Measurements from ENCODE around the gene MMP13.
A peak's percentile ranks its signal among the peaks of the same experiment; 100 is the strongest.

The MMP13 gene

GRCh38 chr11:102929166-102929565, 26.4 kb downstream of the MMP13 start:
- Mint-ChIP-seq H3K4me3 (no peak overlapping the region), H3K36me3 (ENCODE audit: low read depth) (no peaks in the 10 kb centered on the region), H3K4me1 (ENCODE audit: low read depth) (peaks cover 32% of the 10 kb centered on the region), H3K27ac (no peak overlapping the region), H3K9me3 (no peaks in the 10 kb centered on the region), H3K27me3 (peaks cover 16% of the 10 kb centered on the region)
- intact Hi-C loops (cut with micrococcal nuclease): loop anchor here (10.0 kb wide), 1 partner anchor 474 kb away; the partner anchor contains the start of gene TMEM123

DNA sequence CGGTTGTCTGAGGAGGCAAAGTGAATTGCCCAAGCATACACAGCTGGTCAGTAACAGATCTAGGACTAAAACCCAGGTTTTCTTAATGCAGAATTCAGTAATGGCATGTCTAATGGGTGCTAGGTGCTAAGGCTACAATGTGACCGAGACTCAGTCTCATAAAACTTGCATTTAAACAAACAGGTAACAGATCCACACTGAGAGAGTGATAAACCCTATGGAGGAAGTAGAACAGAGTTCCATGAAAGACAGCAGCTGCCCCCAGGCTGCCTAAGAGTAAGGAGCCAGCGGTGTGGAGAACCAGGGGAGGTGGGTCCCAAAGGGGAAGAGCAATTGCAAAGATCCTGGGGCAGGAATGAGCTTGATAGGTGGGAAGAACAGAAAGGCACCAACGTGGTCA, 27.3 kb downstream of the MMP13 start:
- H3K9me3 Mint-ChIP-seq: no peaks in the 10 kb centered on the region
- no peak overlapping the region for H3K4me3 Mint-ChIP-seq
- intact Hi-C loops (cut with micrococcal nuclease): loop anchor here (10.0 kb wide), 1 partner anchor 473 kb away; the partner anchor contains the start of gene TMEM123

DNA sequence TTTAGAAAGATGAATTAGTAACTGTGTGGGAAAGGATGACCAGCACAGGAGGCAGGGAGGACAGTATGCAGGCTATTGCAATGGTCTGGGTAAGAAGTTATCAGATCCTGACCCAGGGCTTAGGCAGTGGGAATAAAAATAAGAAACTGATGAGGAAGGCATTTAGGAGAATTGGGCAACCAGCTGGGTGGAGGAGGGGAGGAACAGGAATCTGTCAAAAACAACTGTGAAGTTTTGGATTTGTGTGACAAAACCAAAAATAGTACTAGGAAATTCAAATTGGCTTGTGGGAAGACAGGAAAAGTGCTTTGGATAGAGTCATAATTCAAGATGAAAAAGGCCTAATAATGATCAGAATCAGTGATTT, 27.9 kb downstream of the MMP13 start:
- Mint-ChIP-seq H3K4me1 (ENCODE audit: low read depth) (peaks cover 46% of the 10 kb centered on the region), H3K27me3 (peaks cover 19% of the 10 kb centered on the region), H3K27ac (no peak overlapping the region), H3K9me3 (no peaks in the 10 kb centered on the region), H3K36me3 (ENCODE audit: low read depth) (no peaks in the 10 kb centered on the region), H3K4me3 (no peak overlapping the region)
- intact Hi-C loops (cut with micrococcal nuclease): loop anchor here (2.0 to 10.0 kb wide), 2 partner anchors 13 to 473 kb away; partner anchors contain the start of gene TMEM123

More for the DNA sequence above, 27.3 kb downstream of the MMP13 start:
- Mint-ChIP-seq H3K4me1 (ENCODE audit: low read depth) (peaks cover 42% of the 10 kb centered on the region), H3K27me3 (peaks cover 16% of the 10 kb centered on the region), H3K36me3 (ENCODE audit: low read depth) (no peaks in the 10 kb centered on the region), H3K27ac (no peak overlapping the region)

DNA sequence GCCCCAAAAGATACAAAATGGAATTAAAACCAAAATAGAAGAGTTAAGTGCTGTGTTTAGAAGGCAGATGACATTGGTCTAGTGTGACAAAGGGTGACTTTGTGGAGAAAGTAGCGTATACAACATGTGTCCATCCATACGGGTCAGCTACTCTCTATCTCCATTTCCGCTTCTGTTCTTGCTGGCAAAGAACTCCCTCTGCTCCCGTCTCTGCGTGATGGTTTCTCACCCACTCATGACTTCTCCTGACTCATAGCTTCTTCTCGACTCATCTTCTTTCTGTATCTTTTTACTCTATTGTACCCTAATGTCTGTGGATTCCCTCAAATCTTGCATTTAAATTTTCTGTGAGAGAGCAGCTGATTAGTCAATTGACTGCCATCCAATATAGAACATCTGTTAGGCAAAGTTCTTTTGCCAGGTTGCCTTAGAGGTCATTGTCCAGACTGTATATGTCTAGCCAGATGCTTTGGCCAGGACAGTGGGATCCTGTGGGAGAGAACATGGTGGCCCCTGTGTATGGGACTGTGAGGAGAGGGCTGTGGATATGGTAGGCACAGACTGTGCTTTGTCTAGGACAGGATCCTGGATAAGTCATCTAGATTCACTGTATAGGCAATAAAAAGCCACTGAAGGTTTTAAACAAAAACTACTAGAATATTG, 28.4 kb downstream of the MMP13 start:
- H3K9me3 Mint-ChIP-seq: no peaks in the 10 kb centered on the region
- peaks cover 22% of the 10 kb centered on the region for H3K27me3 Mint-ChIP-seq
- intact Hi-C loops (cut with micrococcal nuclease): loop anchor here (2.0 to 10.0 kb wide), 2 partner anchors 14 to 472 kb away; partner anchors contain the start of gene TMEM123
- H3K4me1 Mint-ChIP-seq (ENCODE audit: low read depth): peaks cover 49% of the 10 kb centered on the region
- H3K4me3 Mint-ChIP-seq: no peak overlapping the region
- no peak overlapping the region for H3K27ac Mint-ChIP-seq
- no peaks in the 10 kb centered on the region for H3K36me3 Mint-ChIP-seq (ENCODE audit: low read depth)

GRCh38 chr11:102926517-102926916, 29.0 kb downstream of the MMP13 start:
- no peak overlapping the region for H3K4me3 Mint-ChIP-seq
- H3K36me3 Mint-ChIP-seq (ENCODE audit: low read depth): no peaks in the 10 kb centered on the region
- peaks cover 21% of the 10 kb centered on the region for H3K27me3 Mint-ChIP-seq
- no peaks in the 10 kb centered on the region for H3K9me3 Mint-ChIP-seq
- intact Hi-C loops (cut with micrococcal nuclease): loop anchor here (2.0 to 10.0 kb wide), 2 partner anchors 14 to 472 kb away; partner anchors contain the start of gene TMEM123
- H3K27ac Mint-ChIP-seq: no peak overlapping the region
- peaks cover 54% of the 10 kb centered on the region for H3K4me1 Mint-ChIP-seq (ENCODE audit: low read depth)

GRCh38 chr11:102925988-102926387, 29.5 kb downstream of the MMP13 start:
- peak overlapping the region; percentile 46 for H3K4me3 Mint-ChIP-seq
- no peak overlapping the region for H3K27ac Mint-ChIP-seq
- no peaks in the 10 kb centered on the region for H3K36me3 Mint-ChIP-seq (ENCODE audit: low read depth)
- peaks cover 16% of the 10 kb centered on the region for H3K27me3 Mint-ChIP-seq
- no peaks in the 10 kb centered on the region for H3K9me3 Mint-ChIP-seq
- intact Hi-C loops (cut with micrococcal nuclease): loop anchor here (2.0 to 10.0 kb wide), 2 partner anchors 15 to 471 kb away; partner anchors contain the start of gene TMEM123
- H3K4me1 Mint-ChIP-seq (ENCODE audit: low read depth): peaks cover 54% of the 10 kb centered on the region

DNA sequence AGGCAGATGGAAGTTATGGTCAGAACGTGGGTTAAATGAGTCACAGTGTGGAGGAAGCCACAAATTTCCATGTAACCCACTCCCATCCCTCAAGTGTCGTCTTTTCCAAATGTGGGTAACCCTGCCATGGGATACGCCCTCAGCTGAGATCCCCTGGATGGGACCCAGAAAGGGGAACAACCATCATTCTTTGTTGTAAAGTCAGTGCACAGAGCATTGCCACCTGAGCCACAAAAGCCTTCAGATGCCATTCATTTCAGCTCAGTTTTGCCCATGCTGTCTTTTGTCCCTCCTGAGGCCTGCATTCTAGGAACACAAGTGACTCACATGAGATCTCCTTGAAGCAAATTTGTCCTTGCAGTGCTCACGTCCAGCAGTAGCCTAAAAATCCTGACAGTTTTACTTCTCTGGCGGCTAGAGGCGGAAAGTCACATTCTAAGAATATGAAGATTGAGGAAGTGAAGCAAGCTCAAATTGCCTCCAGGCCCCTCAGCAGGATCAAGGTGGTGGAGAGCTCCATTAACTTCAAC, 30.6 kb downstream of the MMP13 start:
- no peak overlapping the region for H3K27ac Mint-ChIP-seq
- intact Hi-C loops (cut with micrococcal nuclease): loop anchor here (5.0 to 10.0 kb wide), 2 partner anchors 43 to 470 kb away; partner anchors contain the start of gene TMEM123
- no peaks in the 10 kb centered on the region for H3K9me3 Mint-ChIP-seq
- no peaks in the 10 kb centered on the region for H3K36me3 Mint-ChIP-seq (ENCODE audit: low read depth)
- peaks cover 59% of the 10 kb centered on the region for H3K4me1 Mint-ChIP-seq (ENCODE audit: low read depth)
- H3K27me3 Mint-ChIP-seq: peaks cover 13% of the 10 kb centered on the region
- peak overlapping the region; percentile 43 for H3K4me3 Mint-ChIP-seq

- H3K4me1 Mint-ChIP-seq (ENCODE audit: low read depth): peaks cover 59% of the 10 kb centered on the region
- H3K27ac Mint-ChIP-seq: no peak overlapping the region
- no peaks in the 10 kb centered on the region for H3K9me3 Mint-ChIP-seq
- H3K27me3 Mint-ChIP-seq: peaks cover 28% of the 10 kb centered on the region
- intact Hi-C loops (cut with micrococcal nuclease): loop anchor here (5.0 to 10.0 kb wide), 2 partner anchors 39 to 467 kb away; partner anchors contain the start of gene TMEM123
- no peaks in the 10 kb centered on the region for H3K36me3 Mint-ChIP-seq (ENCODE audit: low read depth)
- no peak overlapping the region for H3K4me3 Mint-ChIP-seq
Measured at GRCh38 chr11:102921587-102922220, 33.8 kb downstream of the MMP13 start.

- Mint-ChIP-seq H3K9me3 (no peaks in the 10 kb centered on the region), H3K4me3 (peak overlapping the region; percentile 1), H3K27me3 (peaks cover 42% of the 10 kb centered on the region), H3K36me3 (ENCODE audit: low read depth) (no peaks in the 10 kb centered on the region), H3K27ac (no peak overlapping the region), H3K4me1 (ENCODE audit: low read depth) (peaks cover 57% of the 10 kb centered on the region)
- intact Hi-C loops (cut with micrococcal nuclease): loop anchor here (1.0 to 10.0 kb wide), 3 partner anchors 38 to 465 kb away; partner anchors contain the start of gene TMEM123
Measured at GRCh38 chr11:102920118-102920684, 35.3 kb downstream of the MMP13 start.

DNA sequence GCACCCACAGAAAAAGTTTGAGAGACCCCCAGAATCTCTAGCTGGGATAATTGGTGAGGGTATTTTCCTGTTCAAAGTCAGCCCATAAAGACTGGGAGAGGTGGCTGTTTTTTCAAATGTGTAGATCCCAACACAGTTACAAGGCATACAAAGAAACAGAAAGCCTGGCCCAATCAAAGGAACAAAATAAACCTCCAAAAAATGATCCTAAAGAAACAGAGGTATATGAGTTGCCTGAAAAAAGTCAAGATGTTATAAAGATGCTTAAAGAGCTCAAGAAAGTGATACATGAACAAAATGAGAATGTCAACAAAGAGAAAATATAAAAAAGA, 40.5 kb downstream of the MMP13 start:
- peak overlapping the region; percentile 37 for H3K27ac Mint-ChIP-seq
- peaks cover 23% of the 10 kb centered on the region for H3K4me1 Mint-ChIP-seq (ENCODE audit: low read depth)
- peaks cover 47% of the 10 kb centered on the region for H3K27me3 Mint-ChIP-seq
- intact Hi-C loops (cut with micrococcal nuclease): loop anchor here (10.0 kb wide), 2 partner anchors 140 to 180 kb away; no protein-coding TSS in a partner anchor
- H3K9me3 Mint-ChIP-seq: no peaks in the 10 kb centered on the region
- no peak overlapping the region for H3K4me3 Mint-ChIP-seq
- no peaks in the 10 kb centered on the region for H3K36me3 Mint-ChIP-seq (ENCODE audit: low read depth)

DNA sequence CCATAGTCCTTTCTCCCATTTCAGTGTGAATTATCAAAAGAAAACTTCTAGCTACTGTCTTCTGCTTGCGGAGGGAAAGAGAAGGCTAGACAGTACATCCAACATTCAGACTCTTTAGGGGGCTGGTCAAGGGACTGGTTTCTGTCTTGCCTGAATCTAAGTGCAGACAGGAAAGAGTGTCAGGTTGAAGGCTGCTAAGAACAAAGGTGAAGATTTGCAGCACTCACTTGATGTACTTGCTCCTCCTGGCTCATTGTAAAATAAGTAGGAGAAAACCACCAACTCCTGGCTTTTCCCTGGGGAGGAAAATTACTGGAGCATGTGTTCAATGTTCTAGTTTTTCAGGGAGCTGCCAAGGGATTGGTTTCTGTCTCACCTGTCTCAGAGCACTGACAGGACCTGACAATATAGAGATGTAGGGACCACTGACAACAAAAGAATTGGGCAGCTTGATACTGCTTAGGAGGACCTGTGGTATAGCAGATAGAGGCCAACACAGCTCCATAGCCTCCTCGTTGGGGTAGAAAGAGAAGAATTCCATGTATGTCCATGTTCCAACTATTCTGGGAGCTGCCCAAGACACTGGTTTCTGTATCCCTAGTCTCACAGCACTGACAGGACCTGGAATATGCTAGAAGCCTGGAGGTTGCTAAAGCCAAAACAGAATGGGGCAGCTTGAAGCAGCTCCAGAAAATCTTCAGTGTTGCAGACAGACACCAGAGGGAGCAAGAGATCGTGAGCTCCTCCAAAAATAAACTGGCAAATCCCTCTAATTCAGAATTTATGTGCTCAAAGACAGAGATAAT, 41.1 kb downstream of the MMP13 start:
- H3K27ac Mint-ChIP-seq: peak overlapping the region; percentile 37
- H3K9me3 Mint-ChIP-seq: no peaks in the 10 kb centered on the region
- H3K4me3 Mint-ChIP-seq: no peak overlapping the region
- H3K27me3 Mint-ChIP-seq: peaks cover 48% of the 10 kb centered on the region
- H3K4me1 Mint-ChIP-seq (ENCODE audit: low read depth): peaks cover 22% of the 10 kb centered on the region
- intact Hi-C loops (cut with micrococcal nuclease): loop anchor here (1.0 to 10.0 kb wide), 4 partner anchors 27 to 180 kb away; no protein-coding TSS in a partner anchor
- H3K36me3 Mint-ChIP-seq (ENCODE audit: low read depth): no peaks in the 10 kb centered on the region

DNA sequence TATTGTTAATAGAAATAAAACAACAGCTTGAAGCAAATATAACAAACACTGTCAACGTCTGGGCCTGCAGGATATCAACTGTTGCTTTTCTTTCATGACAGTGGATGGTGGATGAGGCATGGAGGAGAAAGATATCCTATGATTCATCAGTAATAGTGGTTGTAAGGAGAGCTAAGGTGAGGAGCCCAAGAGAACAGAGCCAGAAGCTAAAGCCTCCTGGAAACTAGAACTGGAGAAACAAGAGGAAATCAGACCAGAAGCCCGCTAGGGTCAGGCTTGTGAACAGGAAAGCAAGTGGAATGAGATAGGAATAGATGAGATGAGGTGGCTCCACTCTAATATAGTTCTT, 43.1 kb downstream of the MMP13 start:
- peaks cover 57% of the 10 kb centered on the region for H3K27me3 Mint-ChIP-seq
- peak overlapping the region; percentile 42 for H3K27ac Mint-ChIP-seq
- H3K36me3 Mint-ChIP-seq (ENCODE audit: low read depth): no peaks in the 10 kb centered on the region
- intact Hi-C loops (cut with micrococcal nuclease): loop anchor here (5.0 to 10.0 kb wide), 3 partner anchors 80 to 178 kb away; no protein-coding TSS in a partner anchor
- H3K4me3 Mint-ChIP-seq: no peak overlapping the region
- H3K9me3 Mint-ChIP-seq: no peaks in the 10 kb centered on the region
- H3K4me1 Mint-ChIP-seq (ENCODE audit: low read depth): peaks cover 22% of the 10 kb centered on the region

All from dendritic cell treated with granulocyte-macrophage colony-stimulating factor and Interleukin-4, amounts not matched to agents 40 ng/mL and 50 ng/mL, for 4 days (primary cell).